HUES64 (cell line): ENCODE results near the gene IHH.

Experiments used
- H3K27ac ChIP-seq: 2 replicates; pipeline ENCODE4 v1.7.0; 2013; ENCODE audit warnings: low read depth, low read length, inconsistent platforms
- H3K27me3 ChIP-seq: 2 replicates; pipeline ENCODE4 v1.6.1; 2013; ENCODE audit warnings: mild to moderate bottlenecking, low read length; ENCODE audit not compliant: insufficient read depth
- H3K36me3 ChIP-seq: 2 replicates; pipeline ENCODE4 v1.6.1; 2013; ENCODE audit warnings: mild to moderate bottlenecking, low read length; ENCODE audit not compliant: insufficient read depth
- H3K4me1 ChIP-seq: 2 replicates; pipeline ENCODE4 v1.6.1; 2013; ENCODE audit warnings: mild to moderate bottlenecking, low read length, moderate library complexity; ENCODE audit not compliant: insufficient read depth
- H3K4me3 ChIP-seq: 2 replicates; pipeline ENCODE4 v1.5.1; 2013; ENCODE audit warnings: mild to moderate bottlenecking, low read length, moderate library complexity
- H3K9ac ChIP-seq: 2 replicates; pipeline ENCODE4 v1.6.1; 2013; ENCODE audit warnings: mild to moderate bottlenecking, low read depth, low read length
- H3K9me3 ChIP-seq: 2 replicates; pipeline ENCODE4 v1.6.1; 2013; ENCODE audit warnings: low read depth, low read length; ENCODE audit not compliant: insufficient read depth
- WGBS: fragments of 150-250, 120-280 bp; methylation state at CpG from one replicate; pipeline ENCODE4 v1.1.7; 2013; ENCODE audit warnings: missing lambda C conversion rate; 5-methylcytosine and 5-hydroxymethylcytosine counted together

The IHH gene

DNA sequence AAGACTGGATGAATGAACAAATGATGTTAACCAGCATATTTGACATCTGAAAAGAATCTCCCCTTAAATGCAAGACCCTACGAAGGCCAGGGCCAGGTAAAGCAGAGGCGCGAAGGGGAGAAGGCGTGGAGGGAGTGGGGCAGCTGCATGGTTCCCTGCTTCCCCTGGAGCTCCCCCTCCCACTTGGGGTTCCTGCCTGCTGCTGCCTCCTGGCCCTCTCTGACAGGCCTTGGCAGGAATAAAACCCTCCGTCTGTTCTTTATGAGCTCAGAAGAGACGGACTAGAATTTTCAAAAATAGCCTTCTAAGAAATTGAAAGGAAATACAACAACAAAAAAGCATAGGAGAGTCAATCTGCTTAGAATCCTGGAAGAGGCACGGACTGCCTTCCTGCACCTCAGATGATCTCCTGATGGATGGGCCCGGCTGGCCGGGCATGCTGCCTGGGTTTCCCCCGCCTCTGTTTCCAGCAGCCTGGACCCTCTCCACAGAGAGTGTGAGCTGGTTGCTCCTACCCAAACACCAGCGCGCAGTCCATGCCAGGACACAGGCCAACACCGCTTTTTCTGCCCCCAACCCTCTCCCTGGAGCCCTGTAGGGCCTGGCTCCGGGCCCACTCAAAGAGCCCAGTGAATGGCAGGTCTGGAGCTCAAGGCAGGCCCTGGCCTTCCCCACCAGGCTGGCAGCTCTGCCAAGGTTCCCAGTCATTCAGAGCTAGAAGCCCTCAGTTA, 43.4 kb downstream of the IHH start:
- WGBS = 88% methylated on average over 14 of the region's 14 CpGs
- Histone ChIP-seq H3K4me3 (no peak overlapping the region), H3K9ac (no peak overlapping the region), H3K27me3 (peaks cover 31% of the 10 kb centered on the region), H3K9me3 (no peaks in the 10 kb centered on the region), H3K36me3 (no peaks in the 10 kb centered on the region), H3K4me1 (no peaks in the 10 kb centered on the region), H3K27ac (no peak overlapping the region)

DNA sequence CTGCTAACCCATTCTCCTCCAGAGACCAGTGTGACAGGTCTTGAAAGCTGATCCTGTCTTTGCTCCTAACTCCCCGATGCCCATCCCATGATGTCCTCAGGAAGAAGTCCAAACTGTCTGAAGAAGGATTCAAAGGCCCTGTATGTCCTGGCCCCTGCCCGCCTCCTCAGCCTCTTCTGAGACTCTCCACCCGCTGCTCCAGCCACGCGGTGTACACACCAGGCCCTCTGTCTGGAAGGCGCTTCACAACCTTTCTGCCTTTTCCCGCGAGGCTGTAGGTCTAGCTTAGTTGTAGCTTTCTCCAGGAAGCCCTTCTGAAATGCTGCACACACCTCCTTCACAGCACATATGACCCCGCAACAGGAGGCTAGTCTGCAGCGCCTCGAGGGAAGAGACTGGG, 44.0 kb downstream of the IHH start:
- no peak overlapping the region for H3K4me3 ChIP-seq
- H3K9me3 ChIP-seq = no peaks in the 10 kb centered on the region
- no peaks in the 10 kb centered on the region for H3K36me3 ChIP-seq
- WGBS = 90% methylated on average over 11 of the region's 11 CpGs
- H3K27ac ChIP-seq = no peak overlapping the region
- no peak overlapping the region for H3K9ac ChIP-seq
- no peaks in the 10 kb centered on the region for H3K4me1 ChIP-seq
- H3K27me3 ChIP-seq = peaks cover 31% of the 10 kb centered on the region

- H3K27ac ChIP-seq = no peak overlapping the region
- H3K4me3 ChIP-seq = no peak overlapping the region
- no peaks in the 10 kb centered on the region for H3K36me3 ChIP-seq
- peaks cover 66% of the 10 kb centered on the region for H3K27me3 ChIP-seq
- H3K9me3 ChIP-seq = no peaks in the 10 kb centered on the region
- H3K9ac ChIP-seq = no peak overlapping the region
- H3K4me1 ChIP-seq = no peaks in the 10 kb centered on the region
- 90% methylated on average over 5 of the region's 5 CpGs for WGBS
Observed at GRCh38 chr2:219010873-219011272, 49.8 kb downstream of the IHH start.

- Histone ChIP-seq H3K9ac (no peak overlapping the region), H3K9me3 (no peaks in the 10 kb centered on the region), H3K36me3 (no peaks in the 10 kb centered on the region), H3K27me3 (peaks cover 67% of the 10 kb centered on the region), H3K4me1 (no peaks in the 10 kb centered on the region), H3K27ac (no peak overlapping the region), H3K4me3 (no peak overlapping the region)
- WGBS = 26% methylated on average over 6 of the region's 6 CpGs
Observed at GRCh38 chr2:219010162-219010756, 50.5 kb downstream of the IHH start.

GRCh38 chr2:219009294-219009693, 51.4 kb downstream of the IHH start:
- H3K9me3 ChIP-seq = no peaks in the 10 kb centered on the region
- 67% methylated on average over 2 of the region's 2 CpGs for WGBS
- H3K27ac ChIP-seq = no peak overlapping the region
- no peaks in the 10 kb centered on the region for H3K4me1 ChIP-seq
- peaks cover 68% of the 10 kb centered on the region for H3K27me3 ChIP-seq
- no peaks in the 10 kb centered on the region for H3K36me3 ChIP-seq
- H3K9ac ChIP-seq = no peak overlapping the region
- no peak overlapping the region for H3K4me3 ChIP-seq
